ENCODE results near the gene TNMD.
"Not testable (repeated sequence)": the region's sequence is repeated elsewhere in the genome, so short reads cannot be mapped to it uniquely, and the experiment has no call there.

DNA sequence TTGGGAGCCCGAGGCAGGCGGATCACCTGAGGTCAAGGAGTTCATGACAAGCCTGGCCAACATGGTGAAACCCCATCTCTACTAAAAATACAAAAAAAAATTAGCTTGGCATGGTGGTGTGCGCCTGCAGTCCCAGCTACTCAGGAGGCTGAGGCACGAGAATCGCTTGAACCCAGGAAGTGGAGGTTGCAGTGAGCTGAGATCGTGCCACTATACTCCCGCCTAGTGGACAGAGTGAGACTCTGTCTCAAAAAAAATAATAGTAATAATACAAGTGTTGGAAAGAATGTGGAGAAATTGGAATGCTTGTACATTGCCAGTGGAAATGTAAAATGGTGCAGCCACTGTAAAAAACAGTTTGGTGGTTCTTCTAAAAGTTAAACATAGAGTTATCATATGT lies 19.2 kb upstream of the TNMD start:
- TF ChIP-seq, protein P1, sequence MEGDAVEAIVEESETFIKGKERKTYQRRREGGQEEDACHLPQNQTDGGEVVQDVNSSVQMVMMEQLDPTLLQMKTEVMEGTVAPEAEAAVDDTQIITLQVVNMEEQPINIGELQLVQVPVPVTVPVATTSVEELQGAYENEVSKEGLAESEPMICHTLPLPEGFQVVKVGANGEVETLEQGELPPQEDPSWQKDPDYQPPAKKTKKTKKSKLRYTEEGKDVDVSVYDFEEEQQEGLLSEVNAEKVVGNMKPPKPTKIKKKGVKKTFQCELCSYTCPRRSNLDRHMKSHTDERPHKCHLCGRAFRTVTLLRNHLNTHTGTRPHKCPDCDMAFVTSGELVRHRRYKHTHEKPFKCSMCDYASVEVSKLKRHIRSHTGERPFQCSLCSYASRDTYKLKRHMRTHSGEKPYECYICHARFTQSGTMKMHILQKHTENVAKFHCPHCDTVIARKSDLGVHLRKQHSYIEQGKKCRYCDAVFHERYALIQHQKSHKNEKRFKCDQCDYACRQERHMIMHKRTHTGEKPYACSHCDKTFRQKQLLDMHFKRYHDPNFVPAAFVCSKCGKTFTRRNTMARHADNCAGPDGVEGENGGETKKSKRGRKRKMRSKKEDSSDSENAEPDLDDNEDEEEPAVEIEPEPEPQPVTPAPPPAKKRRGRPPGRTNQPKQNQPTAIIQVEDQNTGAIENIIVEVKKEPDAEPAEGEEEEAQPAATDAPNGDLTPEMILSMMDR (IDR thresholded peaks at IDR 0.05): not testable (repeated sequence)
- not testable (repeated sequence) for TF ChIP-seq POLR2A, POLR2AphosphoS5, EP300 (IDR thresholded peaks at IDR 0.05)

Data from sigmoid colon (tissue), 4 donors.